Measurements from ENCODE around the gene PAQR8. TPM values are rescaled to one million over a fixed set of nuclear protein-coding genes. Genes with fewer than 3 reads are reported as not detected.
A peak's percentile ranks its signal among the peaks of the same experiment; 100 is the strongest.

Gene PAQR8
- polyA plus RNA-seq, 1 donor: 36.1 TPM

- Histone ChIP-seq H3K36me3 (ENCODE audit: control insufficient read depth, insufficient read depth, low read length) (no peaks in the 10 kb centered on the region), H3K9me3 (ENCODE audit: control insufficient read depth, low read depth, low read length) (peaks cover 3% of the 10 kb centered on the region), H3K27ac (ENCODE audit: low read length) (peak overlapping the region; percentile 55), H3K4me3 (ENCODE audit: low read length) (no peak overlapping the region), H3K4me1 (ENCODE audit: control insufficient read depth, insufficient read depth, low read length) (peaks cover 7% of the 10 kb centered on the region), H3K27me3 (ENCODE audit: control insufficient read depth, insufficient read depth, low read length) (no peaks in the 10 kb centered on the region)
- no CpG with 5 or more reads among the region's 2 CpGs for WGBS (ENCODE audit: insufficient coverage, low lambda C conversion rate)
- peak; percentile 57 to 64 for DNase-seq
These were observed 92.6 kb downstream of the PAQR8 start for GRCh38 chr6:52454556-52454955.

GRCh38 chr6:52457096-52457495 is 95.1 kb downstream of the PAQR8 start:
- Histone ChIP-seq H3K36me3 (ENCODE audit: control insufficient read depth, insufficient read depth, low read length) (no peaks in the 10 kb centered on the region), H3K27ac (ENCODE audit: low read length) (peak overlapping the region; percentile 56), H3K4me1 (ENCODE audit: control insufficient read depth, insufficient read depth, low read length) (peaks cover 7% of the 10 kb centered on the region), H3K9me3 (ENCODE audit: control insufficient read depth, low read depth, low read length) (no peaks in the 10 kb centered on the region), H3K27me3 (ENCODE audit: control insufficient read depth, insufficient read depth, low read length) (no peaks in the 10 kb centered on the region), H3K4me3 (ENCODE audit: low read length) (no peak overlapping the region)
- DNase-seq: peak; percentile 46 to 75
- 58% methylated on average over 2 of the region's 2 CpGs for WGBS (ENCODE audit: insufficient coverage, low lambda C conversion rate)

Other genes starting within 250 kb of the PAQR8 start
- gene IL17A, start 175.8 kb upstream of the PAQR8 start, polyA plus RNA-seq: 0.78 TPM
- gene IL17F, start 117.7 kb upstream of the PAQR8 start, polyA plus RNA-seq: 0.55 TPM
- gene MCM3, start 77.4 kb upstream of the PAQR8 start, polyA plus RNA-seq: 55.9 TPM
- gene EFHC1, start 58.2 kb downstream of the PAQR8 start, polyA plus RNA-seq: 23.2 TPM
- gene TRAM2, start 214.9 kb downstream of the PAQR8 start, polyA plus RNA-seq: 44.1 TPM